Stimulated activated CD8-positive, alpha-beta memory T cell treated with anti-CD3 and anti-CD28 coated beads, Interleukin-7, amount 100 ng/mL, for 24 hours (primary cell): ENCODE results near the gene PITX3.
"Not testable (repeated sequence)": the region's sequence is repeated elsewhere in the genome, so short reads cannot be mapped to it uniquely, and the experiment has no call there.

ENCODE experiments used
- DNase-seq: peaks from one replicate; pipeline ENCODE4 v3.0.0-alpha.2; 2020; ENCODE audit warnings: low read depth

Gene PITX3

DNA sequence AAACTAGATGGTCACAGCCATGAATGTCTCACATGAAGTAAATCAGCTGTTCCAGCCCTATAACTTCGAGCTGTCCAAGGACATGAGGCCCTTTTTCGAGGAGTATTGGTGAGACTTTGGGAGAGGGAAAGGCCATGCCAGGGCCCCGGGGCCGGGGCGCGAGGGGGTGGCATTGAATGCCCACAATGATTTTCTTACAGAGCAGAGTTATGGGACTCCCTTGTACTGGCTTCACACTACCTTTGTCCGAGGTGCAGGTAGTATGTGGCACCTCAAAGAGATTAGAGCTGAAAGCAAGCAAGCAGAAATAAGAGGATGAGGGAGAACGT, 14.8 kb downstream of the PITX3 start:
- no peak for DNase-seq

GRCh38 chr10:102225646-102226541, 15.4 kb downstream of the PITX3 start, which contains the start of gene ELOVL3:
TSS of gene ELOVL3 (plus strand) at chr10:102226299. CDS start at chr10:102226549, 250 bp downstream.
- DNase-seq = peak; percentile 61

GRCh38 chr10:102222797-102223196, 18.5 kb downstream of the PITX3 start:
- no peak for DNase-seq

DNA sequence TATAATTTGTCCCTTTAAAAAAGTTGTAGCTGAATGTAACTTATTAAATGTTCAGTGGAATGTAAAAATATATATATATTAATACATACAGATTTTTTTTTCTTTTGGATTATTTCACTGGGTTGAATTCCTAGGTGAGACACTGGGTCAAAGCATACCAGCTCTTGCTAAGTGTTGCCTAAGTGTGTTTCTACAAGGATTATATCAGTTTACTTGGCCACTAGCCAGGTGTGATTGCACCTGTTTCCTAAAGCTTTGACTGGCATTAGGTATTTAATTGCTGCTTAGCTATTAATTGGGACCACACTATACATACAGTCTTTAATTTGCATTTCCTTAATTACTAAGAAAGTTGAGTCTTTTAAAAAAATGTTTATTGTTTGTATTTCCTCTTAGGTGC, 20.7 kb downstream of the PITX3 start:
- DNase-seq = no peak

DNA sequence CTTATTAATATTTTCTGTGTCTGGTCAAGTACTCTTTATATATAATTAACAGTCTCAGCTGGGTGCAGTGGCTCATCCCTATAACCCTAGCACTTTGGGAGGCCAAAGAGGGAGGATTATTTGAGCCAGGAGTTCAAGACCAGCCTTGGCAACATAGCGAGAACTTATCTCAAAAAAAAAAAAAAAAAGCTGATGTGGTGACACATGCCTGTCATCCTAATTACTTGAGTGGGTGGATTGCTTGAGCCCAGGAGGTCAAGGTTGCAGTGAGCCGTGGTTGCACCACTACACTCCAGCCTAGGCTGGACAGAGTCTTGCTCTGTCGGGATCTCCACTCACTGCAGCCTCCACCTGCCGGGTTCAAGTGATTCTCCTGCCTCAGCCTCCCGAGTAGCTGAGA, 21.9 kb downstream of the PITX3 start:
- DNase-seq = no peak

GRCh38 chr10:102213599-102213998, 27.7 kb downstream of the PITX3 start:
- DNase-seq = not testable (repeated sequence)

DNA sequence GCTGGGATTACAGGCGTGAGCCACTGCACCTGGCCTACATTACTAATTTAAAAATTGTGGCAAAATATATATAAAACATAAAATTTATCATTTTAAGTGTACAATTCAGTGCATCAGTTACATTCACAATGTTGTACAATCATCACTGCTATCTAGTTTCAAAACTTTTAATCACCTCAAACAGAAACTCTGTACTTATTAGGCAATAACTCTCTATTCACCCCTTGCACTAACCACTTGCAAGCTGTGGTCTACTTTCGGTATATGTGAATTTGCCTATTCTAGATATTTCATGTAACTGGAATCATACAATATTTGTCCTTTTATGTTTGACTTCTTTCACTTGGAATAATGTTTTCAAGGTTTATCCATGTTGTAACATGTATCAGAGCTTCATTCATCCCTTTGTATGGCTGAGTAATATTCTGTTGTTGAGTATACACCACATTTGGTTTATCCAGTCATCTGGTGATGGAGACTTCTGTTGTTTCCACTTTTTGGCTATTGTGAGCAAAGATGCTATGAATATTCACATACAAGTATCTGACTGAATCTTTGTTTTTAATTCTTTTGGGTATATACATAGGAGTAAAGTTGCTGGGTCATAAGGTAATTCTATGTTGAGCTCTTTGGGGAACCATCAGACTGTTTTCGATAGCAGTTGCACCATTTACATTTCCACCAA, 29.6 kb downstream of the PITX3 start:
- DNase-seq = no peak

GRCh38 chr10:102208311-102209035, 32.8 kb downstream of the PITX3 start:
- no peak for DNase-seq

- DNase-seq = no peak
These were observed 38.9 kb downstream of the PITX3 start for GRCh38 chr10:102202386-102202785.

- no peak for DNase-seq
These were observed 40.3 kb downstream of the PITX3 start for GRCh38 chr10:102200751-102201640.

GRCh38 chr10:102198027-102198426, 43.3 kb downstream of the PITX3 start:
- DNase-seq = no peak

DNA sequence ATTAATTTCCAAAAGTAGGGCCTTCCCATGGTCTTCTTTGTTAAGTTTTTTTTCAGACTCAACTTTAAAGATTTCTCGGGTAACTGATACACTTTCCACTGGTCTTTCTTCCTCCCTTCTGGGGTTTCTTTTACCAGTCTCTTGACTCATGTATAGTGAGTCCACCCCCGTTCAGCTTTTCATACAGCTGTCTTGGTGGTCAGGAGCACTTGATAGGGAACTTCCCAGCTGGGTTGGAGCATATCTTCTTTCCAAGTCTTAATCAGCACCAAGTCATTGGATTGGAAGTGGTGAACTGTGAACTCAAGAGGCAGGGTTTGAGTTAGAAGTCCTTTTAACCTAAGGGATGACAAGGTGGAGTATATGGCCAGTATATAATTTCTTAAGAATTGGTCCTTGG, 44.4 kb downstream of the PITX3 start:
- no peak for DNase-seq

DNA sequence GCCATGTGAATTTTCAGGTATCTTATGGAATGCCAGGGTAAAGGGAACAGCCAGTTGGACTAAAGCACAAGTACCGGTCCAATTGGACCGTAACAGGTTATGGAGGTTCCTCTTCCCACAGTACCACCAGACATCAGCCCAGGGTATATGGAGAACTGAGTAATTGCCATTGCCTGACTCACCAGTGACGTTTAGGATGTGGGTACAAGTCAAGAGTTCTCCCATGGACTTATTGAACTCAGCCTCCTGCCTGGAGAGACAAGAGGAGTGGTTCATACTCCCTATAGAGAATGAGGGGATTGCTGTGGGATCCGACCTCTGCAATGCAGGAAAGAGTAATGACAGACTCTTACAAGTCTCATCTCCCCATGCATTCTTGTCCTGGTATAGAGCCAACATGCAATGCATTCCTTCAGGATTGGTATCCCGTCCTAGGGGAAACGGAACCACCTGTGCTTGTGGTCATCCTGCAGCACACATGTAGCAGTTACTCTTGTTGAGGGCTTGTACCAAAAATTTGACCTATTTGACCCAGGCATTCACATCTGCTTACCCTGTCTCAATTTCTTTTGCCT, 45.9 kb downstream of the PITX3 start:
- no peak for DNase-seq

GRCh38 chr10:102191956-102192355, 49.4 kb downstream of the PITX3 start:
- no peak for DNase-seq

DNA sequence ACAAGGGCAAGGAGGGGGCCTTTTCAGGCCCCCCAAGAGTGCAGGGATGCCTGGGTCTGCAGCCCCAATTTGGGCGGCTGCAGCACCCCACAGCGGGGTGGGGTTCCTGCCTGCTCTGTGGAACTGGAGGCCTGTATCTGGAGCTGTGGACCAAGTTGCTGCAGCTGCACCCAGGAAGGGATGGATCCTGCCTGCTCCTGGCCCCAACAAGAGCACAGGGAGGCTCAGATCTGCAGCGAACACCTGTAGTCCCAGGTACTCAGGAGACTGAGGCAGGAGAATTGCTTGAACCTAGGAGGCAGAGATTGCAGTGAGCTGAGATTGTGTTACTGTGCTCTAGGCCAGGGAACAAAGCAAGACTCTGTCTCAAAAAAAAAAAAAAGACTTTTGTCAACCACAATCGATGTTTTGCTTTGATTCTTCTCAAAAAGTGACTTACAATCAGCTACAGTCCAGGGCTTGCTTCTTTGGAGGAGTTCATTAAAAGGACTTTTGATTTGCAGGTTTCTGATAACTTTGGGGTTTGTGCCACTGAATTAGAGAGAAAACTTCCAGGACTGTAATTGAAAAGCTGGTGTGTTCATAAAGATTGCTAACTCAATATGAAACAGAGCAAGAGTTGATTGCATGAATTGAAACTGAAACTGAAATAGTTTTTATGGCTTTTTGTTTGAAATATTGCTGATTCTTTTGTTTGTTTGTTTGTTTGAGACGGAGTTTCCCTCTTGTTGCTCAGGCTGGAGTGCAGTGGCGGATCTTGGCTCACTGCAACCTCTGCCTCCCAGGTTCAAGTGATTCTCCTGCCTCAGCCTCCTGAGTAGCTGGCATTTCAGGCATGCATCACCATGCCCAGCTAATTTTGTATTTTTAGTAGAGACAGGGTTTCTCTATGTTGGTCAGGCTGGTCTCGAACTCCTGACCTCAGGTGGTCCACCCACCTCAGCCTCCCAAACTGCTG, 52.1 kb downstream of the PITX3 start:
- DNase-seq = not testable (repeated sequence)

- DNase-seq = no peak
These were observed 52.9 kb downstream of the PITX3 start for GRCh38 chr10:102188298-102188940.

- no peak for DNase-seq
These were observed 55.3 kb downstream of the PITX3 start for GRCh38 chr10:102185811-102186527.

DNA sequence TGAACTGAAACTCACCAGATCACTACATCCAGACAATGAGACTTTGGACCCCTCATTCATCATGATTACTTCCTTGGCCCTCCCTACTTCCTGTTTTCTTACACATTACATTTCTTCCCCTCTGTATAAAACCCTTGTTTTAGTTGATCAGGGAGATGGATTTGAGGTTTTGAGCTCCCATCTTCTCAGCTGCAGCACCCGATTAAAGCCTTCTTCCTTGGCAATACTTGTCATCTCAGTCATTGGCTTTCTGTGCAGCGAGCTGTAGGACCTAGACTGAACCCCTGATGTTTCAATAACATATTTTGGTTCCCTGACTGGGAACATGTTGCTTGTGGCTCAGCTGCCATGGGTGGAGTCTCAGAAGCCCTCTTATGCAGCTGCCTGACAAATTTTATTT, 56.0 kb downstream of the PITX3 start:
- no peak for DNase-seq

DNA sequence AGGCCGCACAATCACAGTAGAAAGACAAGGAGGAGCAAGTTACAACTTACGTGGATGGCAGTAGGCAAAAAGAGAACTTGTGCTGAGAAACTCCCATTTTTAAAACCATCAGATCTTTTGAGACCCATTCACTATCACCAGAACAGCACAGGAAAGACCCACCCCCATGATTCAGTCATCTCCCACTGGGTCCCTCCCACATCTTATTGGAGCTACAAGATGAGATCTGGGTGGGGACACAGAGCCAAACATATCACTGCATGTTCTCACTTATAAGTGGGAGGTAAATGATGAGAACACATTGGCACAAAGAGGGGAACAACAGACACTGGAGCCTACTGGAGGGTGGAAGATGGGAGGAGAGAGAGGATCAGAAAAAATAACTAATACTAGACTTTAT, 56.7 kb downstream of the PITX3 start:
- no peak for DNase-seq
